K562 (cell line): ENCODE measurements around the gene TNRC6B. TPM values are rescaled to one million over a fixed set of nuclear protein-coding genes. Genes with fewer than 3 reads are reported as not detected.

Source experiments
- KLF1 ChIP-seq: fragments of 450-650 bp; IDR thresholded peaks from 2 replicates; pipeline ENCODE4 v1.6.1; 2016; ENCODE audit warnings: missing genetic modification characterization, missing compliant biosample characterization
- NCOA1 ChIP-seq: fragments of 450-650 bp; IDR thresholded peaks from 2 replicates; pipeline ENCODE4 v1.6.1; 2016; ENCODE audit warnings: low read depth
- NFIC ChIP-seq: fragments of 450-650 bp; IDR thresholded peaks from 2 replicates; pipeline ENCODE4 v1.6.1; 2017; ENCODE audit warnings: mild to moderate bottlenecking, inconsistent platforms
- NONO ChIP-seq, 2 experiments: fragments of 200-400 bp in 1 of 2; fragments of 450-650 bp in 1 of 2; formaldehyde crosslinking in 1 of 2; IDR thresholded peaks; 2 replicates each; pipeline ENCODE4 v1.6.1; 2017; ENCODE audit warnings: low read depth in 2 of 2, mild to moderate bottlenecking in 2 of 2, moderate library complexity in 2 of 2, low read length in 1 of 2
- PHF21A ChIP-seq: fragments of 450-650 bp; IDR thresholded peaks from 2 replicates; pipeline ENCODE4 v1.6.1; 2017; ENCODE audit warnings: low read depth, borderline replicate concordance
- PRPF4 ChIP-seq: fragments of 200-400 bp; formaldehyde crosslinking; IDR thresholded peaks from one replicate; pipeline ENCODE4 v1.6.1; 2017; ENCODE audit warnings: low read length, low read depth, mild to moderate bottlenecking; ENCODE audit not compliant: insufficient read depth, poor library complexity, severe bottlenecking
- SNIP1 ChIP-seq: fragments of 450-650 bp; IDR thresholded peaks from 2 replicates; pipeline ENCODE4 v1.7.1; 2017; ENCODE audit warnings: low read depth, mild to moderate bottlenecking
- ZNF444 ChIP-seq: fragments of 250-450 bp; sonication (Bioruptor Pico); IDR thresholded peaks from 2 replicates; pipeline ENCODE4 v1.4.0; 2020; ENCODE audit warnings: mild to moderate bottlenecking, moderate library complexity
- polyA plus RNA-seq, 8 experiments: library from polyadenylated mRNA; depleted of rRNA in 4 of 8; stranded (reverse) in 5 of 8; unstranded in 3 of 8; fragments of >200 nt; fragmentation: Nextera tagmentation in 2 of 8; fragmentation: Illumina TruSeq in 1 of 8; extraction: Ambion mirVana in 2 of 8; extraction: Trizol in 1 of 8; gene quantifications; 2 replicates each; pipeline versions ENCODE4 v1.2.1 to v1.2.3, GENCODE V29; 2011 to 2014; ENCODE audit warnings: inconsistent platforms in 1 of 8, missing spikeins in 1 of 8
- total RNA-seq, 7 experiments: library from RNA; depleted of rRNA in 6 of 7; stranded (reverse); fragments of >200 nt in 6 of 7; fragmentation: Illumina TruSeq in 2 of 7; extraction: Trizol in 2 of 7; gene quantifications; 2 replicates each; pipeline versions ENCODE4 v1.2.1 to v1.2.3, GENCODE V29; 2011 to 2021; ENCODE audit warnings: low replicate concordance in 1 of 7
- TF ChIP-seq, protein P1 (sequence below): sonication (generic); formaldehyde crosslinking; IDR thresholded peaks from 2 replicates; pipeline ENCODE4 v1.8.1; 2022; ENCODE audit warnings: missing genetic modification reagents
- TF ChIP-seq, protein P2 (sequence below): sonication (generic); formaldehyde crosslinking; IDR thresholded peaks from 2 replicates; pipeline ENCODE4 v1.9.0; 2022; ENCODE audit warnings: mild to moderate bottlenecking, missing genetic modification reagents
- TF ChIP-seq, protein P3 (sequence below), 2 experiments: fragments of 200-800 bp in 1 of 2; sonication (Bioruptor generic) in 1 of 2; sonication (generic) in 1 of 2; formaldehyde crosslinking in 1 of 2; IDR thresholded peaks in 1 of 2; conservative IDR thresholded peaks in 1 of 2; 2 replicates each; pipeline versions ENCODE4 v1.5.0 to v1.6.1; 2016 to 2020; ENCODE audit warnings: missing compliant biosample characterization in 1 of 2, missing genetic modification characterization in 1 of 2, missing genetic modification reagents in 1 of 2
- TF ChIP-seq, protein P4 (sequence below): sonication (generic); formaldehyde crosslinking; IDR thresholded peaks from 2 replicates; pipeline ENCODE4 v1.4.0; 2020; ENCODE audit warnings: mild to moderate bottlenecking, missing genetic modification reagents
- TF ChIP-seq, protein P5 (sequence below): fragments of 200-400 bp; formaldehyde crosslinking; IDR thresholded peaks from 2 replicates; pipeline ENCODE4 v1.6.1; 2017; ENCODE audit warnings: mild to moderate bottlenecking, low read depth, low read length, moderate library complexity
- TF ChIP-seq, protein P6 (sequence below), 2 experiments: fragments of 450-650 bp; IDR thresholded peaks; 2 replicates each; pipeline ENCODE4 v1.6.1; 2018; ENCODE audit warnings: mild to moderate bottlenecking in 2 of 2, low read depth in 1 of 2; ENCODE audit not compliant: partially characterized antibody in 2 of 2

The TNRC6B gene
- total and polyA plus RNA-seq, 9 of the 15 experiments (the other 6 are each of a cell fraction or from before 2014, with no cell fraction given) = 0.96 to 18.8 (median 10.8) TPM

DNA sequence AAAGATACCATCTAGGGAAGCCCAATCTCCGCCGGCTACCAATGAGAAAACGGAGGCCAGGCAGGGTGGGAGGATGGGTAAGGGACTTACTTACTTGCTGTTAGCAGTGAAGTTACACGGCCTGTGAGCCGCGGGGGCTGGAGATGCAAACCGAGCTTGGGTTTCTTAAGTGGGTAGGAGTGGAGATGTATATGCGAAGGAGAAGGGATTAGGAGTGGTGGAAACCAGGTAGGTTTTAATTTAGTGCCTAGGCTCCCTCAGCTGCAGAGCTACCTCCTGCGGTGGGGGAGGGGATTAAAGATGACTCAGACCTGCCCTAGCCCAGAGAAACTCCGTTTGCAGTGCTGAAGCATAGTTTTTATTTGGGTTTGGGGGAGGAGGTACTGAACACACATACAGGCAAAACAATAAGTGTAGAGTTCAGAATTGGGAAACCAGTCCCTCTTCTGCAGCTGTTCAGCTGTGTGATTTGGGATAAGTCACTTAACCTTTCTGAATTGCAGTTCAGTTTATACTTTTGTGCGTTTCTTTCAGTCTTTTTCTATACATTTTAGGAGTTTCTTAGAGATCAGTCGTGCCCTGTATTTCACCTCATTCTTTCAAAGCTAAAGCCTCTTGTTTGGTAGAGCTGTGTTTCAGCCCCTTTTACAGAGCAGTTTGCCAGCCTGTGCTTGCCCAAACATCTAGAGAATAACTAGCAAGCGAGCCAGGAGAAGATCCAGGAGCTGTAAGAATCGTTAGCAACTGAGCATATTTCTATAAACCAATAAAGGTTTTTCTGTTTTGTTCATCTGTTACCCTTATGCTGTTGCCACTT, 596 bp upstream of the TNRC6B start (continued):
- TF ChIP-seq NFIC (0 out of 2 replicates have a peak, but pooled peaks have one; percentile 4), PHF21A (no peak), NCOA1 (no peak), PRPF4 (no peak), NONO (IDR thresholded peaks at IDR 0.05; ENCODE audit: low read depth in 2 of 2, low read length in 1 of 2) (no peak; a peak in 1 of 4 replicates), ZNF444 (CRISPR knock-in tag) (no peak), SNIP1 (no peak), KLF1 (tag) (no peak)
- TF ChIP-seq, protein P1, sequence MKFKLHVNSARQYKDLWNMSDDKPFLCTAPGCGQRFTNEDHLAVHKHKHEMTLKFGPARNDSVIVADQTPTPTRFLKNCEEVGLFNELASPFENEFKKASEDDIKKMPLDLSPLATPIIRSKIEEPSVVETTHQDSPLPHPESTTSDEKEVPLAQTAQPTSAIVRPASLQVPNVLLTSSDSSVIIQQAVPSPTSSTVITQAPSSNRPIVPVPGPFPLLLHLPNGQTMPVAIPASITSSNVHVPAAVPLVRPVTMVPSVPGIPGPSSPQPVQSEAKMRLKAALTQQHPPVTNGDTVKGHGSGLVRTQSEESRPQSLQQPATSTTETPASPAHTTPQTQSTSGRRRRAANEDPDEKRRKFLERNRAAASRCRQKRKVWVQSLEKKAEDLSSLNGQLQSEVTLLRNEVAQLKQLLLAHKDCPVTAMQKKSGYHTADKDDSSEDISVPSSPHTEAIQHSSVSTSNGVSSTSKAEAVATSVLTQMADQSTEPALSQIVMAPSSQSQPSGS (CRISPR knock-in tag) = no peak
- TF ChIP-seq, protein P2, sequence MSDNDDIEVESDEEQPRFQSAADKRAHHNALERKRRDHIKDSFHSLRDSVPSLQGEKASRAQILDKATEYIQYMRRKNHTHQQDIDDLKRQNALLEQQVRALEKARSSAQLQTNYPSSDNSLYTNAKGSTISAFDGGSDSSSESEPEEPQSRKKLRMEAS (CRISPR knock-in tag) = no peak
- TF ChIP-seq, protein P3, sequence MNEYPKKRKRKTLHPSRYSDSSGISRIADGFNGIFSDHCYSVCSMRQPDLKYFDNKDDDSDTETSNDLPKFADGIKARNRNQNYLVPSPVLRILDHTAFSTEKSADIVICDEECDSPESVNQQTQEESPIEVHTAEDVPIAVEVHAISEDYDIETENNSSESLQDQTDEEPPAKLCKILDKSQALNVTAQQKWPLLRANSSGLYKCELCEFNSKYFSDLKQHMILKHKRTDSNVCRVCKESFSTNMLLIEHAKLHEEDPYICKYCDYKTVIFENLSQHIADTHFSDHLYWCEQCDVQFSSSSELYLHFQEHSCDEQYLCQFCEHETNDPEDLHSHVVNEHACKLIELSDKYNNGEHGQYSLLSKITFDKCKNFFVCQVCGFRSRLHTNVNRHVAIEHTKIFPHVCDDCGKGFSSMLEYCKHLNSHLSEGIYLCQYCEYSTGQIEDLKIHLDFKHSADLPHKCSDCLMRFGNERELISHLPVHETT (CRISPR knock-in tag; conservative IDR thresholded peaks at IDR 0.05 in 1 of 2, IDR thresholded peaks at IDR 0.05 in 1 of 2) = peak in 1 of 2 experiments; percentile 34; a peak in 2 of 4 replicates
- TF ChIP-seq, protein P4, sequence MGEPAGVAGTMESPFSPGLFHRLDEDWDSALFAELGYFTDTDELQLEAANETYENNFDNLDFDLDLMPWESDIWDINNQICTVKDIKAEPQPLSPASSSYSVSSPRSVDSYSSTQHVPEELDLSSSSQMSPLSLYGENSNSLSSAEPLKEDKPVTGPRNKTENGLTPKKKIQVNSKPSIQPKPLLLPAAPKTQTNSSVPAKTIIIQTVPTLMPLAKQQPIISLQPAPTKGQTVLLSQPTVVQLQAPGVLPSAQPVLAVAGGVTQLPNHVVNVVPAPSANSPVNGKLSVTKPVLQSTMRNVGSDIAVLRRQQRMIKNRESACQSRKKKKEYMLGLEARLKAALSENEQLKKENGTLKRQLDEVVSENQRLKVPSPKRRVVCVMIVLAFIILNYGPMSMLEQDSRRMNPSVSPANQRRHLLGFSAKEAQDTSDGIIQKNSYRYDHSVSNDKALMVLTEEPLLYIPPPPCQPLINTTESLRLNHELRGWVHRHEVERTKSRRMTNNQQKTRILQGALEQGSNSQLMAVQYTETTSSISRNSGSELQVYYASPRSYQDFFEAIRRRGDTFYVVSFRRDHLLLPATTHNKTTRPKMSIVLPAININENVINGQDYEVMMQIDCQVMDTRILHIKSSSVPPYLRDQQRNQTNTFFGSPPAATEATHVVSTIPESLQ = no peak
- TF ChIP-seq, protein P5, sequence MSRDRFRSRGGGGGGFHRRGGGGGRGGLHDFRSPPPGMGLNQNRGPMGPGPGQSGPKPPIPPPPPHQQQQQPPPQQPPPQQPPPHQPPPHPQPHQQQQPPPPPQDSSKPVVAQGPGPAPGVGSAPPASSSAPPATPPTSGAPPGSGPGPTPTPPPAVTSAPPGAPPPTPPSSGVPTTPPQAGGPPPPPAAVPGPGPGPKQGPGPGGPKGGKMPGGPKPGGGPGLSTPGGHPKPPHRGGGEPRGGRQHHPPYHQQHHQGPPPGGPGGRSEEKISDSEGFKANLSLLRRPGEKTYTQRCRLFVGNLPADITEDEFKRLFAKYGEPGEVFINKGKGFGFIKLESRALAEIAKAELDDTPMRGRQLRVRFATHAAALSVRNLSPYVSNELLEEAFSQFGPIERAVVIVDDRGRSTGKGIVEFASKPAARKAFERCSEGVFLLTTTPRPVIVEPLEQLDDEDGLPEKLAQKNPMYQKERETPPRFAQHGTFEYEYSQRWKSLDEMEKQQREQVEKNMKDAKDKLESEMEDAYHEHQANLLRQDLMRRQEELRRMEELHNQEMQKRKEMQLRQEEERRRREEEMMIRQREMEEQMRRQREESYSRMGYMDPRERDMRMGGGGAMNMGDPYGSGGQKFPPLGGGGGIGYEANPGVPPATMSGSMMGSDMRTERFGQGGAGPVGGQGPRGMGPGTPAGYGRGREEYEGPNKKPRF = no peak
- TF ChIP-seq, protein P6, sequence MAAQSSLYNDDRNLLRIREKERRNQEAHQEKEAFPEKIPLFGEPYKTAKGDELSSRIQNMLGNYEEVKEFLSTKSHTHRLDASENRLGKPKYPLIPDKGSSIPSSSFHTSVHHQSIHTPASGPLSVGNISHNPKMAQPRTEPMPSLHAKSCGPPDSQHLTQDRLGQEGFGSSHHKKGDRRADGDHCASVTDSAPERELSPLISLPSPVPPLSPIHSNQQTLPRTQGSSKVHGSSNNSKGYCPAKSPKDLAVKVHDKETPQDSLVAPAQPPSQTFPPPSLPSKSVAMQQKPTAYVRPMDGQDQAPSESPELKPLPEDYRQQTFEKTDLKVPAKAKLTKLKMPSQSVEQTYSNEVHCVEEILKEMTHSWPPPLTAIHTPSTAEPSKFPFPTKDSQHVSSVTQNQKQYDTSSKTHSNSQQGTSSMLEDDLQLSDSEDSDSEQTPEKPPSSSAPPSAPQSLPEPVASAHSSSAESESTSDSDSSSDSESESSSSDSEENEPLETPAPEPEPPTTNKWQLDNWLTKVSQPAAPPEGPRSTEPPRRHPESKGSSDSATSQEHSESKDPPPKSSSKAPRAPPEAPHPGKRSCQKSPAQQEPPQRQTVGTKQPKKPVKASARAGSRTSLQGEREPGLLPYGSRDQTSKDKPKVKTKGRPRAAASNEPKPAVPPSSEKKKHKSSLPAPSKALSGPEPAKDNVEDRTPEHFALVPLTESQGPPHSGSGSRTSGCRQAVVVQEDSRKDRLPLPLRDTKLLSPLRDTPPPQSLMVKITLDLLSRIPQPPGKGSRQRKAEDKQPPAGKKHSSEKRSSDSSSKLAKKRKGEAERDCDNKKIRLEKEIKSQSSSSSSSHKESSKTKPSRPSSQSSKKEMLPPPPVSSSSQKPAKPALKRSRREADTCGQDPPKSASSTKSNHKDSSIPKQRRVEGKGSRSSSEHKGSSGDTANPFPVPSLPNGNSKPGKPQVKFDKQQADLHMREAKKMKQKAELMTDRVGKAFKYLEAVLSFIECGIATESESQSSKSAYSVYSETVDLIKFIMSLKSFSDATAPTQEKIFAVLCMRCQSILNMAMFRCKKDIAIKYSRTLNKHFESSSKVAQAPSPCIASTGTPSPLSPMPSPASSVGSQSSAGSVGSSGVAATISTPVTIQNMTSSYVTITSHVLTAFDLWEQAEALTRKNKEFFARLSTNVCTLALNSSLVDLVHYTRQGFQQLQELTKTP (IDR thresholded peaks at IDR 0.05; ENCODE audit: low read depth in 1 of 2, partially characterized antibody in 2 of 2) = no peak
